HG03354 (cell line): Measurements from ENCODE around the gene MARK4.

ENCODE experiments used
- ATAC-seq: cut with Tn5 transposase; IDR thresholded peaks from one replicate; pipeline ENCODE4 v1.9.1; 2021; ENCODE audit warnings: mild to moderate bottlenecking; ENCODE audit not compliant: unreplicated experiment, poor library complexity, severe bottlenecking

The MARK4 gene

DNA sequence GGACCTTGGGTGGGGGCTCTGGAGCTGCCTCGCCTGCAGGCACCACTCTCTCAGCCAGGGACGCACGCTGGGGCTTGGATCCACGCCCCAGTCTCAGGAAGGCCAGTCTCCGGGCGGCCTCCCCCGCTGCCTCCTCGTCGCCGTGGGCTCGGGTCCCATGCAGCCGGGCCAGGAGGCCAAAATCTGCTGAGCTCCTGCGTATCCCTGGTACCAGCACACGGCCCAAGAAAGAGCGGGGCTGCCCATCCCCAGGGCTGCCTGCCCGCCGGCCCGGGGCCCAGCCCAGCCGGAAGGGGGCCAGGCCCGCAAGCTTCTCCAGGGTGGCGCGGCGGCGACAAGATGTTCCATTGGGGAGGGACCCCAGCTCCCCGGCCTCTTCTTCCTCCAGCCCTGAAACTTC, 12.5 kb upstream of the MARK4 start:
- ATAC-seq = no peak

DNA sequence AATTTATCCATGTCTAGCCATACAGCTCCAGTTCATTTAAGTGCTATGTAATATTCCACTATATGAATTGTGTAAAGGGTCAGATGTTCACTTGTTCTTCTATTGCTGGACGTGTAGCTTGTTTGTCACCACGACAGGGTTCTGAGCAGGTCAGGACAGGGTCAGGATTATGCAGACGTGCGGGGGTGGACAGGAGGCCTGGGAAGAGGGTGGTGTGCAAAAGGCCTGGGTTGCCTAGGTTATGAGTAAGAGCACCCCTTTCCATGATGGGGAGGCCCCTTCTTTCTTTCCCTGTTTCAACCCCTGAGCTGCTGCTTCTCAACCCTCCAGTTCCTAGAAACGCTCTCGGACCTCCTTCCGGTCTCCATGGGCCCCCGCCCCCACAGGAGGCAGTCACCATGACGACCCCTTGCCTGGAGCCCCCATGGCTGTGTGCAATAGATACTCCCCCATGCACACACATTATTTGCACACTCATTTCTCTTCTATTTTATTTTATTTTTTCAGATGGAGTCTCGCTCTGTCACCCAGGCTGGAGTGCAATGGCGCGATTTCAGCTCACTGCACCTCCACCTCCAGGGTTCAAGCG, 7.8 kb upstream of the MARK4 start:
- ATAC-seq = no peak

- ATAC-seq = no peak
Observed at GRCh38 chr19:45244133-45244794, 6.8 kb upstream of the MARK4 start.

DNA sequence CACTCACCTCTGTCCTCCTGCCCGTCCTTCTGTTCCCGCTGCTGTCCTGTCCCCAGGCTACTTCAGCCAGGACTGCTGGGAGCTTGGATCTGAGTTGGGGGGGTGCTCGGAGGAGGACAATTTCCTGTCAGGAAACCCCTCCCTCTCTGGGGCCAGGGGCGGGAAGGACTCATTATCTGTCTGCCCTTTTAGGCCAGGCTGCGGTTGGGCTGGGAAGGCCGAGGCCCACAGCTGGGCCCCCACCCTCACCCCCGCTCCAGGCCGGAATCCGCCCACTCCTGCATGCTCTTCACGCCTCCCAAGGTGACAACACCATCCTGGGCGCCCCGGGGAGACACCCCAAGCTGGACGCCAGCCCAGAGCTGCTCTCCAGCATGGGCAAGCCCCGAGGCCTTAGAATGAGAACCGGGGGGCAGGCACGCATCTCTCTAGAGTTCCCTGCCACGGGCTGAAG, 5.7 kb upstream of the MARK4 start, which contains the start of gene EXOC3L2:
Gene EXOC3L2 (minus strand): TSS at position 74 of the 454 bp plus-strand sequence. CDS start 6,362 bp downstream, outside the sequence.
- no peak for ATAC-seq

DNA sequence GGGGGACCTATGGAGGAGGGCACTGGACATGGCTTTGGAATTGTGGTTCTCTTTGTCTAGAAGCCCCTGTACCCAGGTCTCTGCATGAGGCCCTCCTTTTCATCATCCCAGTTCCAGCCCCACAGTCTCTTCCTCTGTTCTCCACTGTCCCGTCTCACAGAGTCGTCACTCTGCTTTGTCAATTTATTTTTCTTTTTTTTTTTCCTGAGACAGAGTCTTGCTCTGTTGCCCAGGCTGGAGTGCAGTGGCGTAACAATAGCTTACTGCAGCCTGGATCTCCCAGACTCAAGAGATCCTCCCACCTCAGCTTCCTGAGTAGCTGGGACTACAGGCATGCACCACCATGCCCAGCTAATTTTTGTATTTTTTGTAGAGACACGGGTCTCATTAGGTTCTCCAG, 5.2 kb upstream of the MARK4 start:
- no peak for ATAC-seq

- no peak for ATAC-seq
Observed at GRCh38 chr19:45247136-45247535, 3.9 kb upstream of the MARK4 start.

- no peak for ATAC-seq
Observed at GRCh38 chr19:45249261-45250033, 1.6 kb upstream of the MARK4 start.

GRCh38 chr19:45250216-45250831, 747 bp upstream of the MARK4 start:
- no peak for ATAC-seq

DNA sequence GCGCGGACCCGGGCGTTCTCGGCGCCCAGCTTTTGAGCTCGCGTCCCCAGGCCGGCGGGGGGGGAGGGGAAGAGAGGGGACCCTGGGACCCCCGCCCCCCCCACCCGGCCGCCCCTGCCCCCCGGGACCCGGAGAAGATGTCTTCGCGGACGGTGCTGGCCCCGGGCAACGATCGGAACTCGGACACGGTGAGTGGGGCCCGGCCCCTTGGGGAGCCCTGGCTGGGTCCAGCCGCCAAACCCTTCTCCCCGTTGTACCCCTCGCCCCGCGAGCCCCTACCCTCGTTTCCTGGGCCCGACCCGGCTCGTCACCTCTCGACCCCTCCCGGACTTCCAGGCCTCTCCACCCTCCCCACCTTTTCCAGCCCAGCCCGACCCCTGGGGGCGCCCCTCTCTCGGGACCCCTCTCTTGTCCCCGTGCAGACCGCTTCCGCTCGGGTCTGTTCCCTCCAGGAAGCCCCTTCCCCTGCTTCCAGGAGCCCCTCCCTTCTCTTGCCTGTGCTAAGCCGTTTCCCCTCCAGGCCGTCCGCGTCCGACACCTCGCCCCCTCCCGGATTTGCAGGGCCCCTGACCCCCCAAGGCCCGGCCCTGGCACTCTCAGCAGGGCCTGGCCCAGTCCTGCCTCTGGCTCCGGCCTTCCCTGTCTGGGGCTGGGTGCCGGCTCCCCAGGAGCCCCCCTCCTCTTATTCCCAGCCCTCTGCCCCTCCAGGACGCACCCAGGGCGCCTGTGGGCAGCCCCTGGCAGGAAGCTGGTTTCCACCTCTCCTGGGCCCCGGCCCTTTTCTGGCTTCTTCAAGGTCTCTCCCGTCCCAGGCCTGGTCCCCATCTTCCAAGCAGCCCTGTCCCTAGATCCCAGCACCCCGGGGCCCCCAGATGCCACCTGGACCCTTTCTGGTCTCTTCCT, 632 bp downstream of the MARK4 start:
- ATAC-seq = no peak

- no peak for ATAC-seq
Observed at GRCh38 chr19:45253396-45254027, 2.4 kb downstream of the MARK4 start.

DNA sequence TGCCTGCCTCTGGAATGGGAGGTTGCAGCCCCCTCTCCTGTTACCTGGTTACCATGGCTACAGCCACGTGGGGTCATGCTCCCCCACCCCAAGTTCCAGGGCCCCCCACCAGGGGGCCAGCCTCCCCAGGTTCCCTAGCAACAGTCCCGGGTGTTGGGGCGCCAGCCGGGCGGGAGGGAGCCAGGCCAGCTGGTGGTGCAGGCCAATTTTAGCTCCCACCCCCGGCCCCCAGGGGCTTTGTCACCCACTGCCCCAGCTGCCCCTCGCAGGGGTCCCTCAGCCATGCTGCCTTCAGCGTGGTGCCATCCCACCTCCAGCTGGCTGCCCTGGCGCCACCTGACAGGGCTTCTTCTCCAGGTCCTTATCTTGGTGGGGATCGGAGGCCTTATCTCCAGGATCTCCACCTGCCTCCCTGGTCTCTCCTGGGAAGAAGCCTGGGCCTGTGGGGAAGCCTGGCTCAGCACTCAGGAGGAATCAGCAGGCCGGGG, 3.0 kb downstream of the MARK4 start:
- ATAC-seq = no peak

DNA sequence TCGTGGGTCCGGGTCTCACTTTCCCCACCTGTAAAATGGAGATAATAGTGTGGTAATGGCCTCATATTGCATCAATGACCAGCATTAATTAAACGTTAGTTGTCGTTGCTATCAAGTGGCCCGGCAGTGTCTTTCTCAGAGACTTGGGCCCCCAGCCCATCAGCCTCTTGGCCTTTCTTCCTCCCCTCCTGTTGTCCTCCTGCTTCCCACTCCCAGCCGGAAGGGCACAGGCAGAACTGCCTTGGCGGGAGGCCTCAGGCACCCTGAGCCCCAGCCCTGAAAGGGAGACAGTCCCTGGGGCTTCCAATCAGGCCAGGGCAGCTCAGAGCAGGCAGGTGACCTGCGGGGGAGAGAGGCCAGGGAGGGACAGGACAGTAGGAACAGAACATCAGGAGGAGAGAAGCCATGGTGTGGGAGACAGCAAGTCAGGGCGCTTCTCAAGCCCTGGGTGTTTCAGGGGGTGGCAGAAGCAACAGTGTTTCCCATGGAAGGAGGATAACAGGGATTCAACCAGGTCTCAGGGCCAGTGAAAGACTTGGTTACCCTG, 4.6 kb downstream of the MARK4 start:
- no peak for ATAC-seq

- no peak for ATAC-seq
Observed at GRCh38 chr19:45256836-45257235, 5.8 kb downstream of the MARK4 start.

- ATAC-seq = no peak
Observed at GRCh38 chr19:45258862-45259261, 7.8 kb downstream of the MARK4 start.

DNA sequence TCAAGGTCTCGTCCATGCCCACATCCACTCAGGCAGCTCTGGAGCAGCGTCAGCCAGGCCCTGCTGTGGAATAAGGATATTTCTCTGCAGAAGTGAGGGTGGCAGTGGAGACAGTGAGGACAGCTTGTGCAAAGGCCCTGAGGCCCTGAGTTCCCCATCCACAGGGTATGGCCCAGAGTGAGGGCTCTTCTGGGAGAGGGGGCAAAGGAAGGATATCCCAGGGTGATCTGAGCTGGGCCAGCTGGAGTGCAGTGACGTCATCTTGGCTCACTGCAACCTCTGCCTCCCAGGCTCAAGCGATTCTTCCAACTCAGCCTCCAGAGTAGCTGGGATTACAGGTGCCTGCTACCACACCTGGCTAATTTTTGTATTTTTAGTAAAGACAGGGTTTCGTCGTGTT, 11.5 kb downstream of the MARK4 start:
- ATAC-seq = no peak

DNA sequence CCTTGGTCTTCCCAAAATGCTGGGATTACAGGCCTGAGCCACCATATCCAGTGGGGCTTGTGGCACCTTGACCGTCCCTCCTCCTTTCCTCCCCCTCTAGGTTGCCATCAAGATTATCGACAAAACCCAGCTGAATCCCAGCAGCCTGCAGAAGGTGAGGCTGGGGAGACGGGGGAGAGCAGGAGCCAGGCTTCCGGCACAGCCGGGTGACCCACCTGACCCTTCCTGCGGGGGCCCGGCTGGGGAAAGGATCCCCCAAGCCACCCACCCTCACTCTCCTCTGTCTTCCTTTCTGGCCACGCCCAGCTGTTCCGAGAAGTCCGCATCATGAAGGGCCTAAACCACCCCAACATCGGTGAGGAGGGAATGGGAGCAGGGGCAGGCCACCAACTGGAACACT, 11.9 kb downstream of the MARK4 start:
- ATAC-seq = no peak

DNA sequence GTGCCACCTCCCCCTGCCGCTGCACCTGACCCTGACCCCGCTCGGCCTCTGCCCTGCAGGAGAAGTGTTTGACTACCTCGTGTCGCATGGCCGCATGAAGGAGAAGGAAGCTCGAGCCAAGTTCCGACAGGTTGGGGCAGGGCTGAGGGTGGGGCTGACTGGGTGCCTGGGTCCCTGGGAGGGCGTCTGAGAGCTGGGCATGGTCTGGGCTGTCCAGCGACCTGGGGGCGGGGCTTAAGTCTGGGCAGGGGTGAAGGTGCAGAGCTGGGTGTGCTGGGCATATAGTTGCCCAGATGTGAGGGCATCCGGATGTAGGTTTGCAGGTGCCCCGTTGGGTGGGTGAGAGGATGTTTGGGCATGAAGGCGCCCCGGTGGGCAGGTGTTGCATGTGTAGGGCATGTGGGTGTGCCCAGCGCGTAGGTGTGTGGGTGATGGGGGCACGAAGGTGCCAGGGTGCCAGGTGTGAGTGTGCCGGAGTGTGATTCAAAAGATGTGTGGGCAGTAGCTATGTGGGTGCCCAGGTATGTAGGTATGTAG, 13.8 kb downstream of the MARK4 start:
- no peak for ATAC-seq

GRCh38 chr19:45265375-45265774, 14.3 kb downstream of the MARK4 start:
- no peak for ATAC-seq
